ENCODE measurements around the gene KEL. TPM values are rescaled to one million over a fixed set of nuclear protein-coding genes. Genes with fewer than 3 reads are reported as not detected.

The KEL gene, protein sequence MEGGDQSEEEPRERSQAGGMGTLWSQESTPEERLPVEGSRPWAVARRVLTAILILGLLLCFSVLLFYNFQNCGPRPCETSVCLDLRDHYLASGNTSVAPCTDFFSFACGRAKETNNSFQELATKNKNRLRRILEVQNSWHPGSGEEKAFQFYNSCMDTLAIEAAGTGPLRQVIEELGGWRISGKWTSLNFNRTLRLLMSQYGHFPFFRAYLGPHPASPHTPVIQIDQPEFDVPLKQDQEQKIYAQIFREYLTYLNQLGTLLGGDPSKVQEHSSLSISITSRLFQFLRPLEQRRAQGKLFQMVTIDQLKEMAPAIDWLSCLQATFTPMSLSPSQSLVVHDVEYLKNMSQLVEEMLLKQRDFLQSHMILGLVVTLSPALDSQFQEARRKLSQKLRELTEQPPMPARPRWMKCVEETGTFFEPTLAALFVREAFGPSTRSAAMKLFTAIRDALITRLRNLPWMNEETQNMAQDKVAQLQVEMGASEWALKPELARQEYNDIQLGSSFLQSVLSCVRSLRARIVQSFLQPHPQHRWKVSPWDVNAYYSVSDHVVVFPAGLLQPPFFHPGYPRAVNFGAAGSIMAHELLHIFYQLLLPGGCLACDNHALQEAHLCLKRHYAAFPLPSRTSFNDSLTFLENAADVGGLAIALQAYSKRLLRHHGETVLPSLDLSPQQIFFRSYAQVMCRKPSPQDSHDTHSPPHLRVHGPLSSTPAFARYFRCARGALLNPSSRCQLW
- total RNA-seq = not detected

DNA sequence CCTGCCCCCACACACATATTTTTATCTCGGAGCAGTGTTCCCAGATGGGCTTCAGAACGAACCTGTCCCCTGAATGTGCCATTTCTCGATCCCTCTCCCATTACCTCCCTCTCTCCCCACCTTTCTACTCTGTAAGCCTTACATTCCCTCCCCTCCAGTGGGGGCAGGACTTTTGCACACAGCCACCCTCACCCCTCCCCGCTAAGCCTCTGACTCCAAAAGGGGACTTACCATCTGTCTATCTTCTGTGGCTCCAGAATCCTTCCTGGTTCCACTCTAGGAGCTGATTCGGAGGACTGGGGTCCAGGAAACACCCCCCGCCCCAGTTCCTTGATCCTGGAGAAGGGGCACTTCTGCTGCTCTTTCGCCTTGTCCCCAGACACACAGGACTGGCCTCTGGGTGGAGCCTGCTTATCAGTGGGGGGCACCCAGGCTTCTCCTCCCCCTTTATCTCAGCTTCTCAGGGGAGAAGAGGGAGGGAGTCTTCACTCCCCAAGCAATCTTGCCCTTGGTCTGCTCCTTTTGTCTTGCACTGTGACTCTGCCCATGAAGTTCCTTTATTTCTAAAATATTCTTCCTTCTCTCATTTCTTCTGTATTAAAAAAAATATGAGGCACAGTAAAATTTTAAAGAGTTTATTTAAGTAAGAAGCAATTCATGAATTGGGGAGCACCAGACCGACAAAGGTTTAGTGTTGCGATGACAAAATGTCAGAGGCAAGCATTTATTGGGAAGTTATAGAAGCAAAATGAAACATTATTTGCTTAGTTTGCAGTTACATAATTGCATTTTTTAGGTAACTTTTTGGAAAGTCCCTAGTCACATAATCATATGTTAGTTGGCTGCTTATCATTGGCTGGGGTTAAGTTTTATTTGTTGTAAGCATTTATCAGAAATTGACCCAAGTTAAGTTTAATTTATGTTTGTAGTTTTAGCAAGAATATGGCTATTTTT, at the start of gene KEL:
Gene KEL (minus strand): TSS at position 391 of the 954 bp plus-strand sequence. CDS start 157 bp downstream, at position 234.
- intact Hi-C loops (cut with DNase I) = no loop called here
- no peaks in the 10 kb centered on the region for H3K27me3 ChIP-seq
- no peak for DNase-seq (ENCODE audit: low spot score in 2 of 2)
- H3K4me3 ChIP-seq = no peak within 1 kb of the TSS
- no peaks in the 10 kb centered on the region for H3K9me3 ChIP-seq
- H3K4me1 ChIP-seq = no peaks in the 10 kb centered on the region
- H3K27ac ChIP-seq = no peak within 1 kb of the TSS
- no peaks in the 10 kb centered on the region for H3K36me3 ChIP-seq
- TF ChIP-seq, protein P1, sequence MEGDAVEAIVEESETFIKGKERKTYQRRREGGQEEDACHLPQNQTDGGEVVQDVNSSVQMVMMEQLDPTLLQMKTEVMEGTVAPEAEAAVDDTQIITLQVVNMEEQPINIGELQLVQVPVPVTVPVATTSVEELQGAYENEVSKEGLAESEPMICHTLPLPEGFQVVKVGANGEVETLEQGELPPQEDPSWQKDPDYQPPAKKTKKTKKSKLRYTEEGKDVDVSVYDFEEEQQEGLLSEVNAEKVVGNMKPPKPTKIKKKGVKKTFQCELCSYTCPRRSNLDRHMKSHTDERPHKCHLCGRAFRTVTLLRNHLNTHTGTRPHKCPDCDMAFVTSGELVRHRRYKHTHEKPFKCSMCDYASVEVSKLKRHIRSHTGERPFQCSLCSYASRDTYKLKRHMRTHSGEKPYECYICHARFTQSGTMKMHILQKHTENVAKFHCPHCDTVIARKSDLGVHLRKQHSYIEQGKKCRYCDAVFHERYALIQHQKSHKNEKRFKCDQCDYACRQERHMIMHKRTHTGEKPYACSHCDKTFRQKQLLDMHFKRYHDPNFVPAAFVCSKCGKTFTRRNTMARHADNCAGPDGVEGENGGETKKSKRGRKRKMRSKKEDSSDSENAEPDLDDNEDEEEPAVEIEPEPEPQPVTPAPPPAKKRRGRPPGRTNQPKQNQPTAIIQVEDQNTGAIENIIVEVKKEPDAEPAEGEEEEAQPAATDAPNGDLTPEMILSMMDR (IDR thresholded peaks at IDR 0.05) = no peak

DNA sequence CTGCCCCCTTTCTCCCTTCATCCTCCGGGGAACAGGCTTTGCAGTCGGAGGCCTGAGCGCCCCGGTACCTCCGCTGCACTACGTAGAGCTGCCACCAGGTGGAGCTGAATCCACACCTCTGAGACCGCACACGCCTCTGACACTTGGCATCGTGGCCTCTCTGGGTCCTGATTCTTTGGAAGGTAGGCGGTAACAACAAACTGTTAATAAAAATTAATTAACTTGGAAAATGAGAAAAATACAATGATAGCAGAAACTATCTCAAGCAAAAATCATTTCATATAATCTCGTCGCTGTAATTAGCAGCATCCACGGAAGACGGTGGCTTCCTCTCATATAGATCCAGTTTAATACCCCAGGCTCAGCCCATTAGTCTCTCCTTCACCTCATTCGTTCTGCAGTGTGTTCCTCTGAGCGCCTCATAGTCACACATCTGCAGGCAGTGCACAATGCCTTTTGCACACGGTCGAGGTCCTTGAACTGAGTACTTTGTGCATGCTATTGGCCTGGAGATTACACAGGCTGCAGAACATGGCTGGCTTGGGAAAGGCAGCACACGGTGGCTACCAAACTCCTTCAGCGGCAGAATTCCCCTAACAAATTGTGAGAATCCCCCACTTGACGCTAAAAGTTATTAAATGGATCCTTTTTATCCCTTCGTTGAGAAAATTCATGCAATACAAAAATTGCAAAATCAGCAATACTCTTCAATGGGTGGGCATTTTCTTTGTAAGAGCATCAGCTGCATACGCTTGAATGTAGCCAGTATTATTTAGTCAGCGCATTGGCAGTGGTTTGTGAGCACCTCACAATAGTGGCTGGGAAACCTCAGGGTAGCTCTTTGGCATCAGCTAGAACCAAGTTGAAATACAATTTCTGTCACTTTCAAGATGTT, 46.1 kb upstream of the KEL start:
- Histone ChIP-seq H3K4me1 (no peaks in the 10 kb centered on the region), H3K4me3 (no peak overlapping the region), H3K27ac (no peak overlapping the region), H3K27me3 (no peaks in the 10 kb centered on the region), H3K36me3 (no peaks in the 10 kb centered on the region), H3K9me3 (no peaks in the 10 kb centered on the region)
- TF ChIP-seq, protein P1 (IDR thresholded peaks at IDR 0.05) = peak; percentile 83 to 95 (median 94)
- peak in 1 of 2 donors; percentile 79 for DNase-seq (ENCODE audit: low spot score in 2 of 2)
- intact Hi-C loops (cut with DNase I) = loop anchor here (1.0 to 2.0 kb wide), 2 partner anchors 153 to 207 kb away; partner anchors contain the start of gene EPHB6

DNA sequence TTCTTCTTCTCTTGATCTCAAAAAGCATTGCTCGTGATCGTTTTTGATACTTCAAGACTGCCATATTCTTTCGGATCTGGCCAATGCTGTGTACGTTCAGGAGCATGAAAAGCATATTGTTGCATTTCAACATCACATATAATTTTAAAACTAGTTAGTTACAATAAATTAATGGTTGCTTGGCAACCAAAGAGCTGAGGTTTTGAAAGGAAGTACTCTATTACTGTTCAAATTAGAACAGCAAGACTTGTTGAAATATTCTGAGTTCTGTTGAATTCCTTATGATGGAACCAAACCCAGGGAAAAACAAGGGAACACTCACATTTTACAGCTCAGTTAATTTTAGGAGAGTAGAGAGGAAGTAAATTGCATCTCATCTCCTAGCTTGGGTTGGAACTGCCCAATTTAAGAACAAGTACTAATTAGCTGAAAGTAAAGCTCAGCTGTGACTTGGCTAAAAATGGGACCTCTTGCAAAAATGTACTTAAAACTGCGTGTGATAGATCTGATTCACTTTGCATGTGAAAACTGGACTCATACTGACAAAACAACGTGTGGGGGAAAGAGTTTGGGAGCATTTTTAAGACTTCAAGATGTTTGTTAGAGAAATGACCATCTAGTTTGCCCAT, 43.6 kb upstream of the KEL start:
- DNase-seq (ENCODE audit: low spot score in 2 of 2) = no peak
- Histone ChIP-seq H3K27ac (no peak overlapping the region), H3K4me1 (no peaks in the 10 kb centered on the region), H3K9me3 (no peaks in the 10 kb centered on the region), H3K27me3 (no peaks in the 10 kb centered on the region), H3K4me3 (no peak overlapping the region), H3K36me3 (no peaks in the 10 kb centered on the region)
- TF ChIP-seq, protein P1 (IDR thresholded peaks at IDR 0.05) = no peak
- intact Hi-C loops (cut with DNase I) = no loop called here

DNA sequence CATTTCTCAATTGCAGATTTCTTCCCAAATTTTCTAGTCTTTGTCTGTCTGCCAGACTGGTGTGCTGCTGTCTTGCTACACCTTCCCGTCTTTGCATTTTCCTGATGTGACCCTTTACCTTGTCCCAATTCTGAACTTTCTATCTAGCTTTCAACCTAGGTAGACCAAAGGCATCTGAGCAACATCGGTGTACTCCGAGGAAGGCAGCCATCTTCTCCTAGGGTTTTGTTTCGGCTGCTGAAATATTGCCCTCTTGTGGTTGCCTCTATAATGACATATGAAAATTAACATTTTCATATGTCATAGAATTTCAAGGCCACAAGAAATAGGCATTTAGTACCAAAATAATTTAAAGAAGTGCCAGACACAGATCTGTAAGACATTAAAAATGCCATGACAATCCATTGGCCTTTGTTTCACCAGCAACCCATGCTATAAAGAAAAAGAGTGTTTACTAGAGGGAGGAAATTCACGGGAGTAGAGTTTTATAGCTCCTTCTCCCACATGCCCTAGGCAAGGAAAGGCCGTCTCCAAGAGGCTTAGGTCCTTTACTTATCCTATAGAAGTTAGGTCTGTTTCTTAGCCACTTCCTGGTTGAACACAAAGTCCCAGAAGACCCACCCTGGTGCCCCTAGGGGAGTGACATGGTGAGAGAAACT, 41.4 kb upstream of the KEL start:
- Histone ChIP-seq H3K4me1 (no peaks in the 10 kb centered on the region), H3K27me3 (no peaks in the 10 kb centered on the region), H3K36me3 (no peaks in the 10 kb centered on the region), H3K9me3 (no peaks in the 10 kb centered on the region), H3K27ac (no peak overlapping the region), H3K4me3 (peak overlapping the region in 1 of 2 donors; percentile 45)
- intact Hi-C loops (cut with DNase I) = no loop called here
- TF ChIP-seq, protein P1 (IDR thresholded peaks at IDR 0.05) = peak; percentile 37 to 65 (median 56)
- no peak for DNase-seq (ENCODE audit: low spot score in 2 of 2)

Data from ascending aorta (tissue), 2 donors.